Cardiac muscle cell (in vitro differentiated cells and primary cell): ENCODE results near the gene RESF1. TPM values are rescaled to one million over a fixed set of nuclear protein-coding genes. Genes with fewer than 3 reads are reported as not detected.
A peak's percentile ranks its signal among the peaks of the same experiment; 100 is the strongest.

Experiments
- DNase-seq, 2 donors: peaks; one replicate each; pipeline versions ENCODE4 v3.0.0 to v3.0.0-alpha.2; 2010 to 2017; ENCODE audit warnings: low read depth in 1 of 2, low spot score in 1 of 2
- H3K27ac ChIP-seq: fragments of 200-600 bp; sonication (generic); 2 replicates; pipeline ENCODE4 v1.5.1; 2016
- H3K27me3 ChIP-seq: fragments of 200-600 bp; sonication (generic); 2 replicates; pipeline ENCODE4 v1.6.0; 2016; ENCODE audit warnings: control low read depth
- H3K36me3 ChIP-seq: fragments of 200-600 bp; sonication (generic); 2 replicates; pipeline ENCODE4 v1.5.1; 2016; ENCODE audit warnings: control low read depth
- H3K4me1 ChIP-seq: fragments of 200-600 bp; sonication (generic); 2 replicates; pipeline ENCODE4 v1.8.1; 2017; ENCODE audit warnings: low read depth, mild to moderate bottlenecking, mixed run types
- H3K4me3 ChIP-seq: fragments of 200-600 bp; sonication (generic); 2 replicates; pipeline ENCODE4 v1.5.1; 2016; ENCODE audit warnings: mild to moderate bottlenecking
- H3K9me3 ChIP-seq: fragments of 200-600 bp; sonication (generic); 2 replicates; pipeline ENCODE4 v1.5.1; 2017; ENCODE audit warnings: low read depth, mild to moderate bottlenecking, control low read depth
- polyA plus RNA-seq: library from polyadenylated mRNA; unstranded; fragments of >200 nt; fragmentation: Nextera tagmentation; extraction: Ambion mirVana; gene quantifications from 2 replicates; pipeline ENCODE4 v1.2.1, GENCODE V29; 2016
- total RNA-seq: library from RNA; depleted of rRNA; stranded (reverse); fragments of >200 nt; gene quantifications from 2 replicates; pipeline ENCODE4 v1.2.3, GENCODE V29; 2016
- TF ChIP-seq, protein P1 (sequence below): IDR thresholded peaks from 2 replicates; pipeline ENCODE4 v1.5.1; 2012; ENCODE audit warnings: low read depth, mild to moderate bottlenecking, low read length

Gene RESF1
- total and polyA plus RNA-seq, 2 experiments from 2014 or later = 15.7 to 39.6 TPM

DNA sequence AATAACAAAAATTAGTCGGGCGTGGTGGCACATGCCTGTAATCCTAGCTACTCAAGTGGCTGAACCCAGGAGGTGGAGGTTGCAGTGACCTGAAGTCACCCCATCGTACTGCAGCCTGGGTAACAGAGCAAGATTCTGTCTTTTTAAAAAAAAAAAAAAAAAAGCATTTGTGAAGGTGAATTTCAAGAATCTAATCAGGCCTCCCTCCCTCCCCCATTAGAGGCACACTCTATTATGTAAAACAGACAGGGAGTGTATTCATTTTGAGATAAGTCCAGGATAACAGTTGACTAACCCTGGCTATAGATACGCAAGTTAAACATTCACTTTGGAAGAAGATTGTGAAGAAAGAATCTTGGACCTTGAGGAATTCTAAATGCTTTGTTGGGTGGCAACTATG, 2.9 kb downstream of the RESF1 start:
- Histone ChIP-seq H3K27me3 (no peaks in the 10 kb centered on the region), H3K4me1 (peaks cover 13% of the 10 kb centered on the region), H3K36me3 (no peaks in the 10 kb centered on the region), H3K27ac (no peak overlapping the region), H3K4me3 (no peak overlapping the region), H3K9me3 (no peaks in the 10 kb centered on the region)
- peak in 1 of 2 donors; percentile 33 for DNase-seq
- TF ChIP-seq, protein P1, sequence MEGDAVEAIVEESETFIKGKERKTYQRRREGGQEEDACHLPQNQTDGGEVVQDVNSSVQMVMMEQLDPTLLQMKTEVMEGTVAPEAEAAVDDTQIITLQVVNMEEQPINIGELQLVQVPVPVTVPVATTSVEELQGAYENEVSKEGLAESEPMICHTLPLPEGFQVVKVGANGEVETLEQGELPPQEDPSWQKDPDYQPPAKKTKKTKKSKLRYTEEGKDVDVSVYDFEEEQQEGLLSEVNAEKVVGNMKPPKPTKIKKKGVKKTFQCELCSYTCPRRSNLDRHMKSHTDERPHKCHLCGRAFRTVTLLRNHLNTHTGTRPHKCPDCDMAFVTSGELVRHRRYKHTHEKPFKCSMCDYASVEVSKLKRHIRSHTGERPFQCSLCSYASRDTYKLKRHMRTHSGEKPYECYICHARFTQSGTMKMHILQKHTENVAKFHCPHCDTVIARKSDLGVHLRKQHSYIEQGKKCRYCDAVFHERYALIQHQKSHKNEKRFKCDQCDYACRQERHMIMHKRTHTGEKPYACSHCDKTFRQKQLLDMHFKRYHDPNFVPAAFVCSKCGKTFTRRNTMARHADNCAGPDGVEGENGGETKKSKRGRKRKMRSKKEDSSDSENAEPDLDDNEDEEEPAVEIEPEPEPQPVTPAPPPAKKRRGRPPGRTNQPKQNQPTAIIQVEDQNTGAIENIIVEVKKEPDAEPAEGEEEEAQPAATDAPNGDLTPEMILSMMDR = no peak

DNA sequence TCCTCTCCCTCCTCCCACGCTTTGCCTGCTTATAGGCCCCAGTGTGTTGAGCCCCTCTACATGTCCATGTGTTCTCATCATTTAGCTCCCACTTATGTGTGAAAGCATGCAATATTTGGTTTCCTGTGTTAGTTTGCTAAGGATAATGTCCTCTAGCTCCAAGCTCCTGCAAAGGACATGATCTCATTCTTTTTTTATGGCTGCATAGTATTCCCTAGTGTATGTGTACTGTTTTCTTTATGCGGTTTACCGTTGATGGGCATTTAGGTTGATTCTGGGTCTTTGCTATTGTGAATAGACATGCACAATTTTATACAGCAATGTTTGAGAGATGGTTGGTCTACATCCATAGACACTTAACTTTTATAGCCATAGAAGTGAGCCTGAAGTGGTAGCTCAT, 5.1 kb downstream of the RESF1 start:
- H3K27ac ChIP-seq = no peak overlapping the region
- peaks cover under 1% of the 10 kb centered on the region for H3K36me3 ChIP-seq
- peaks cover 10% of the 10 kb centered on the region for H3K4me1 ChIP-seq
- no peaks in the 10 kb centered on the region for H3K9me3 ChIP-seq
- no peak for DNase-seq
- TF ChIP-seq, protein P1 = no peak
- no peaks in the 10 kb centered on the region for H3K27me3 ChIP-seq
- no peak overlapping the region for H3K4me3 ChIP-seq

- Histone ChIP-seq H3K4me1 (peaks cover 10% of the 10 kb centered on the region), H3K4me3 (no peak overlapping the region), H3K27me3 (no peaks in the 10 kb centered on the region), H3K36me3 (peaks cover 6% of the 10 kb centered on the region), H3K27ac (no peak overlapping the region), H3K9me3 (no peaks in the 10 kb centered on the region)
- no peak for DNase-seq
- TF ChIP-seq, protein P1 = no peak
Measured at GRCh38 chr12:31965090-31965489, 5.9 kb downstream of the RESF1 start.

- peaks cover 19% of the 10 kb centered on the region for H3K36me3 ChIP-seq
- H3K4me1 ChIP-seq = peaks cover 10% of the 10 kb centered on the region
- no peaks in the 10 kb centered on the region for H3K27me3 ChIP-seq
- TF ChIP-seq, protein P1 = no peak
- peak overlapping the region; percentile 59 for H3K27ac ChIP-seq
- no peaks in the 10 kb centered on the region for H3K9me3 ChIP-seq
- no peak for DNase-seq
- H3K4me3 ChIP-seq = no peak overlapping the region
Measured at GRCh38 chr12:31966558-31967205, 7.5 kb downstream of the RESF1 start.

DNA sequence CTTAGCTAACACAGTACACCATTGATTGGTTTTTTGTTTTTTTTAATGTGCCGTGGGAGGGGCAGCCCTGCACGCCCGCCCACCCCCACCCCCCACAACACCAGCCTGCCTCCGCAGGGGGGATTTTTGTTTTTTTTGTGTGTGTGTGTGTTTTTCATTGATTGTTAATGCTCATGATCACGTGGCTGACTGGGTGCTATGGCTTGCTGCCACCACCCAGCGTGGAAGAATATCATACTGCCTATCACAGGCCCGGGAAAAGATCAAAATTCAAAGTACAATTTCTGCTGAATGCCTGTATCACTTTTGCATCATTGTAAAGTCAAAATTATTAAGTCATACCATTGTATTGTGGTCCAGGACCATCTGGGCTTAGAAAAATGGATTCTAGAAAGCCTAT, 8.3 kb downstream of the RESF1 start:
- DNase-seq = no peak
- no peaks in the 10 kb centered on the region for H3K9me3 ChIP-seq
- TF ChIP-seq, protein P1 = no peak

More for the DNA sequence above, 8.3 kb downstream of the RESF1 start:
- Histone ChIP-seq H3K27me3 (no peaks in the 10 kb centered on the region), H3K4me1 (peaks cover 10% of the 10 kb centered on the region), H3K27ac (no peak overlapping the region), H3K36me3 (peaks cover 23% of the 10 kb centered on the region), H3K4me3 (no peak overlapping the region)
